Ovary (tissue), 9 donors: ENCODE data around the gene SCGB1D2. TPM values are rescaled to one million over a fixed set of nuclear protein-coding genes. Genes with fewer than 3 reads are reported as not detected.

Experiments used
- DNase-seq, 5 donors: peaks; one replicate each; pipeline ENCODE4 v3.0.0-alpha.2; 2019 to 2020
- H3K27ac ChIP-seq, 2 donors: fragments of 200-600 bp; one replicate each; pipeline versions ENCODE4 v1.5.1 to v1.8.0; 2019 to 2022
- H3K27me3 ChIP-seq: fragments of 200-600 bp; one replicate; pipeline ENCODE4 v1.8.0; 2022
- H3K36me3 ChIP-seq: fragments of 200-600 bp; sonication (generic); one replicate; pipeline ENCODE4 v1.5.1; 2019
- H3K4me1 ChIP-seq: one replicate; pipeline ENCODE4 v1.8.1; 2013; ENCODE audit warnings: mild to moderate bottlenecking, moderate library complexity; ENCODE audit not compliant: insufficient read depth
- H3K4me3 ChIP-seq: fragments of 200-600 bp; sonication (generic); one replicate; pipeline ENCODE4 v1.5.1; 2017
- H3K9me3 ChIP-seq, 2 donors: fragments of 200-600 bp in 1 of 2; sonication (generic) in 1 of 2; one replicate each; pipeline versions ENCODE4 v1.5.1 to v1.8.1; 2013 to 2019; ENCODE audit warnings: mild to moderate bottlenecking in 1 of 2, moderate library complexity in 1 of 2
- CTCF ChIP-seq, 3 donors: fragments of 450-650 bp in 2 of 3; fragments of 200-600 bp in 1 of 3; IDR thresholded peaks; one replicate each; pipeline versions ENCODE4 v1.5.1 to v1.8.0; 2016 to 2022; ENCODE audit warnings: antibody characterized with exemption in 3 of 3, mild to moderate bottlenecking in 1 of 3
- EP300 ChIP-seq: sonication (generic); formaldehyde crosslinking; IDR thresholded peaks from one replicate; pipeline ENCODE4 v1.6.1; 2017; ENCODE audit warnings: antibody characterized with exemption
- POLR2A ChIP-seq: fragments of 450-650 bp; IDR thresholded peaks from one replicate; pipeline ENCODE4 v1.6.1; 2017; ENCODE audit warnings: antibody characterized with exemption, mild to moderate bottlenecking, moderate library complexity
- WGBS, 3 donors: extraction: QIAGEN DNeasy Blood & Tissue Kit in 1 of 3; methylation state at CpG; one replicate each; pipeline versions ENCODE4 v1.1.5 to v1.1.7; 2013 to 2017; 5-methylcytosine and 5-hydroxymethylcytosine counted together
- intact Hi-C, 4 donors: fragments of 100-400 bp; cut with DNase I; formaldehyde crosslinking; loops; one replicate each; pipeline versions ENCODE4 v1.11.0 to v1.15.1; 2022 to 2023
- polyA plus RNA-seq, 2 donors: library from polyadenylated mRNA; stranded (reverse); fragments of 200-250 nt in 1 of 2; fragments of 350-450 nt in 1 of 2; fragmentation: Illumina TruSeq in 1 of 2; extraction: RNeasy Lipid Tissue Mini Kit (QIAGEN cat#74804) in 1 of 2; gene quantifications; one replicate each; pipeline ENCODE4 v1.2.3, GENCODE V29; 2013 to 2014
- total RNA-seq, 7 donors: library from RNA; depleted of rRNA in 2 of 7; stranded (reverse); fragments of >200 nt in 2 of 7; fragmentation: NEBNext Ultra II Directional in 3 of 7; extraction: Animal tissue kit (Norgen Biotek cat#: 25700) in 3 of 7; gene quantifications; one replicate each; pipeline versions ENCODE4 v1.1.0 to v1.2.4, GENCODE V29; 2016 to 2023
- donor health status: DM: no; HTN: no; CAD: no; lungs with moderate emphysema.
- donor health status: DM: no; HTN: no; CAD: no.
- donor health status: Bipolar disorder and iron deficiency.
- donor health status: DM: yes; HTN: yes; CAD: no.
- donor health status: DM: no; HTN: no; CAD: no.
- donor health status: DM: yes; HTN: yes; CAD: no.

SCGB1D2 gene
- total and polyA plus RNA-seq, 9 donors = 0.53 to 69.2 (median 4.1) TPM; not detected in 4

- H3K36me3 ChIP-seq = no peaks in the 10 kb centered on the region
- H3K27me3 ChIP-seq = no peaks in the 10 kb centered on the region
- no peak within 1 kb of the TSS for H3K4me3 ChIP-seq
- H3K9me3 ChIP-seq = no peaks in the 10 kb centered on the region
- no peaks in the 10 kb centered on the region for H3K4me1 ChIP-seq
- 70 to 78% (median 72%) methylated on average over 10 of the region's 10 CpGs for WGBS, 3 donors
- intact Hi-C loops = no loop called here
- no peak for DNase-seq
- H3K27ac ChIP-seq = no peak within 1 kb of the TSS
- TF ChIP-seq EP300 = no peak
- no peak for TF ChIP-seq CTCF (IDR thresholded peaks at IDR 0.05)
- TF ChIP-seq POLR2A = no peak
Measured at GRCh38 chr11:62269654-62270278, 27.7 kb downstream of the SCGB1D2 start, which contains the start of gene SCGB2A2. TSS of gene SCGB2A2 (plus strand) at chr11:62270158. CDS start at chr11:62270217, 59 bp downstream.

GRCh38 chr11:62273284-62273683 is 31.2 kb downstream of the SCGB1D2 start:
- no peak for DNase-seq
- TF ChIP-seq EP300 (no peak), POLR2A (no peak), CTCF (IDR thresholded peaks at IDR 0.05) (no peak)
- H3K27ac ChIP-seq = no peak overlapping the region
- no peaks in the 10 kb centered on the region for H3K4me1 ChIP-seq
- WGBS, 3 donors = 63 to 72% (median 68%) methylated on average over 5 of the region's 5 CpGs
- intact Hi-C loops = no loop called here
- no peaks in the 10 kb centered on the region for H3K9me3 ChIP-seq
- no peaks in the 10 kb centered on the region for H3K27me3 ChIP-seq
- no peak overlapping the region for H3K4me3 ChIP-seq
- no peaks in the 10 kb centered on the region for H3K36me3 ChIP-seq

- H3K27me3 ChIP-seq = no peaks in the 10 kb centered on the region
- WGBS, 3 donors = 70 to 74% (median 72%) methylated on average over 7 of the region's 7 CpGs
- no peak overlapping the region for H3K27ac ChIP-seq
- no peaks in the 10 kb centered on the region for H3K4me1 ChIP-seq
- DNase-seq = no peak
- TF ChIP-seq POLR2A = no peak
- no peak for TF ChIP-seq EP300
- TF ChIP-seq CTCF (IDR thresholded peaks at IDR 0.05) = no peak
- intact Hi-C loops = no loop called here
- H3K4me3 ChIP-seq = no peak overlapping the region
- H3K9me3 ChIP-seq = no peaks in the 10 kb centered on the region
- H3K36me3 ChIP-seq = no peaks in the 10 kb centered on the region
Measured at GRCh38 chr11:62273789-62274275, 31.8 kb downstream of the SCGB1D2 start.

- H3K4me3 ChIP-seq = no peak overlapping the region
- no peaks in the 10 kb centered on the region for H3K4me1 ChIP-seq
- intact Hi-C loops = no loop called here
- no peaks in the 10 kb centered on the region for H3K27me3 ChIP-seq
- H3K9me3 ChIP-seq = no peaks in the 10 kb centered on the region
- H3K36me3 ChIP-seq = no peaks in the 10 kb centered on the region
- no peak for DNase-seq
- no peak overlapping the region for H3K27ac ChIP-seq
- no peak for TF ChIP-seq CTCF (IDR thresholded peaks at IDR 0.05)
- no peak for TF ChIP-seq EP300
- TF ChIP-seq POLR2A = no peak
Measured at GRCh38 chr11:62280452-62280851, 38.4 kb downstream of the SCGB1D2 start.

Other genes starting within 250 kb of the SCGB1D2 start
- 10 to 100 TPM in 6 of 7 donors, 1 to 10 TPM in 1; 7.6 to 20.0 (median 16.5) TPM for gene INCENP, start 118.2 kb upstream of the SCGB1D2 start, total RNA-seq
- gene INCENP, start 118.2 kb upstream of the SCGB1D2 start, polyA plus RNA-seq = 10 to 100 TPM in 1 of 2 donors, 1 to 10 TPM in 1; 6.6 to 11.7 TPM
- gene SCGB1D1, start 52.0 kb upstream of the SCGB1D2 start, total RNA-seq = not detected
- not detected for gene SCGB1D1, start 52.0 kb upstream of the SCGB1D2 start, polyA plus RNA-seq
- 100 to 1,000 TPM in 1 of 7 donors, 10 to 100 TPM in 2, 1 to 10 TPM in 2, not detected in 2; 3.4 to 112 (median 14.4) TPM for gene SCGB2A1, start 33.6 kb upstream of the SCGB1D2 start, total RNA-seq
- gene SCGB2A1, start 33.6 kb upstream of the SCGB1D2 start, polyA plus RNA-seq = under 1 TPM in 1 of 2 donors, not detected in 1; 0.68 TPM
- gene SCGB2A2, start 27.9 kb downstream of the SCGB1D2 start, total RNA-seq = not detected
- not detected for gene SCGB2A2, start 27.9 kb downstream of the SCGB1D2 start, polyA plus RNA-seq
- 10 to 100 TPM in 1 of 7 donors, 1 to 10 TPM in 2, not detected in 4; 1.1 to 25.3 (median 8.5) TPM for gene SCGB1D4, start 56.8 kb downstream of the SCGB1D2 start, total RNA-seq
- not detected for gene SCGB1D4, start 56.8 kb downstream of the SCGB1D2 start, polyA plus RNA-seq
- gene ASRGL1, start 95.2 kb downstream of the SCGB1D2 start, total RNA-seq = 100 to 1,000 TPM in 1 of 7 donors, 10 to 100 TPM in 3, 1 to 10 TPM in 3; 1.6 to 143 (median 12.3) TPM
- gene ASRGL1, start 95.2 kb downstream of the SCGB1D2 start, polyA plus RNA-seq = 1 to 10 TPM; 2.9 to 3.7 TPM
- gene SCGB1A1, start 176.8 kb downstream of the SCGB1D2 start, total RNA-seq = 10 to 100 TPM in 1 of 7 donors, 1 to 10 TPM in 1, not detected in 5; 1.8 to 11.6 TPM
- not detected for gene SCGB1A1, start 176.8 kb downstream of the SCGB1D2 start, polyA plus RNA-seq